Heart left ventricle (tissue), 13 donors: ENCODE results near the gene WDR6.

Experiments
- CTCF ChIP-seq, 12 donors: fragments of 200-600 bp; sonication (generic) in 4 of 12; IDR thresholded peaks; one replicate each; pipeline versions ENCODE4 v1.5.0 to v1.8.0; 2018 to 2022; ENCODE audit warnings: antibody characterized with exemption in 12 of 12, mild to moderate bottlenecking in 5 of 12
- POLR2A ChIP-seq, 2 donors: fragments of 450-650 bp; IDR thresholded peaks; one replicate each; pipeline ENCODE4 v1.6.1; 2017; ENCODE audit warnings: antibody characterized with exemption in 2 of 2, mild to moderate bottlenecking in 2 of 2, moderate library complexity in 2 of 2
- donor health status: ischemic (EF 13 %, LVEDD 7.1; RV severe dilation, severe dysfunction).
- donor health status: DM: no; HTN: yes; CAD: no.
- donor health status: DM: no; HTN: no; CAD: no.
- donor health status: ischemic (EF 25% LVEDD 6.9; RV normal size, moderate dysfunction).
- donor health status: ischemic (EF 25% LVEDD 5.7; RV mildly dilated, moderate dysfunction).
- donor health status: ischemic (EF 35%, LVEDD 5.7; RV mildly dilated, moderate dysfunction).
- donor health status: nonischemic (EF 11% LVEDD 7.7; RV severe dilation, severe dysfunction).
- donor health status: DM: yes; HTN: yes; CAD: no.
- donor health status: PGD.
- donor health status: ischemic (EF 29% LVEDD 5.4; RV normal size, mild dysfunction).
- donor health status: nonischemic (EF 23%, LVEDD 6.1; RV moderate dilation, normal function).

GRCh38 chr3:48985831-48986376, 21.3 kb upstream of the WDR6 start:
- no peak for TF ChIP-seq CTCF (IDR thresholded peaks at IDR 0.05)
- TF ChIP-seq POLR2A (IDR thresholded peaks at IDR 0.05) = no peak
